Coronary artery (tissue), 2 donors: ENCODE measurements around the gene SORL1-AS1.
A peak's percentile ranks its signal among the peaks of the same experiment; 100 is the strongest.

Source experiments
- DNase-seq: peaks from one replicate; pipeline ENCODE4 v3.0.0-alpha.2; 2017; ENCODE audit warnings: low spot score
- H3K27ac ChIP-seq, 2 donors: fragments of 200-600 bp; sonication (generic); one replicate each; pipeline ENCODE4 v1.5.1; 2016 to 2019
- H3K4me3 ChIP-seq: fragments of 200-600 bp; sonication (generic); 2 replicates; pipeline ENCODE4 v1.5.1; 2016; ENCODE audit warnings: mild to moderate bottlenecking, moderate library complexity
- TF ChIP-seq, protein P1 (sequence below): fragments of 200-600 bp; sonication (generic); IDR thresholded peaks from one replicate; pipeline ENCODE4 v1.5.1; 2019; ENCODE audit warnings: antibody characterized with exemption

Gene SORL1-AS1

DNA sequence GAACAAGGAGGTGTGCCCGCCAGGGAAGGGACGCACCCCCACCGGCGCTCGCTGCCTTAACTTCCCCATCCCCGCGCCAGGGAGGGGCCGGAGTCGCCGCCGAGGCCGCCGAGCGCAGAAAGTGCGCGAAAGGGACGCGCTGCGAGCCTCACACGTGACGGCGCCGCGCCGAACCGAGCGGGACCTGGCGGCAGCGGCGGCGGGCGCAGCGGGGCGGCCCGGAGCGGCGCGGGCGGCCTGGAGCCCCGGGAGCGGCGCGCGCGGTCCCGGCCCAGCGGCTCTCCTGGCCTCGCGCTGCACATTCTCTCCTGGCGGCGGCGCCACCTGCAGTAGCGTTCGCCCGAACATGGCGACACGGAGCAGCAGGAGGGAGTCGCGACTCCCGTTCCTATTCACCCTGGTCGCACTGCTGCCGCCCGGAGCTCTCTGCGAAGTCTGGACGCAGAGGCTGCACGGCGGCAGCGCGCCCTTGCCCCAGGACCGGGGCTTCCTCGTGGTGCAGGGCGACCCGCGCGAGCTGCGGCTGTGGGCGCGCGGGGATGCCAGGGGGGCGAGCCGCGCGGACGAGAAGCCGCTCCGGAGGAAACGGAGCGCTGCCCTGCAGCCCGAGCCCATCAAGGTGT, 670 bp downstream of the SORL1-AS1 start, which contains the start of gene SORL1:
Gene SORL1, plus strand, starts transcription at position 329 of the 623 bp plus-strand sequence. Its CDS starts 18 bp downstream, at position 347.
- Histone ChIP-seq H3K4me3 (peak within 1 kb of the TSS; percentile 96), H3K27ac (peak within 1 kb of the TSS; percentile 39 to 69)
- TF ChIP-seq, protein P1, sequence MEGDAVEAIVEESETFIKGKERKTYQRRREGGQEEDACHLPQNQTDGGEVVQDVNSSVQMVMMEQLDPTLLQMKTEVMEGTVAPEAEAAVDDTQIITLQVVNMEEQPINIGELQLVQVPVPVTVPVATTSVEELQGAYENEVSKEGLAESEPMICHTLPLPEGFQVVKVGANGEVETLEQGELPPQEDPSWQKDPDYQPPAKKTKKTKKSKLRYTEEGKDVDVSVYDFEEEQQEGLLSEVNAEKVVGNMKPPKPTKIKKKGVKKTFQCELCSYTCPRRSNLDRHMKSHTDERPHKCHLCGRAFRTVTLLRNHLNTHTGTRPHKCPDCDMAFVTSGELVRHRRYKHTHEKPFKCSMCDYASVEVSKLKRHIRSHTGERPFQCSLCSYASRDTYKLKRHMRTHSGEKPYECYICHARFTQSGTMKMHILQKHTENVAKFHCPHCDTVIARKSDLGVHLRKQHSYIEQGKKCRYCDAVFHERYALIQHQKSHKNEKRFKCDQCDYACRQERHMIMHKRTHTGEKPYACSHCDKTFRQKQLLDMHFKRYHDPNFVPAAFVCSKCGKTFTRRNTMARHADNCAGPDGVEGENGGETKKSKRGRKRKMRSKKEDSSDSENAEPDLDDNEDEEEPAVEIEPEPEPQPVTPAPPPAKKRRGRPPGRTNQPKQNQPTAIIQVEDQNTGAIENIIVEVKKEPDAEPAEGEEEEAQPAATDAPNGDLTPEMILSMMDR, result peak; percentile 25
- peak; percentile 83 for DNase-seq

DNA sequence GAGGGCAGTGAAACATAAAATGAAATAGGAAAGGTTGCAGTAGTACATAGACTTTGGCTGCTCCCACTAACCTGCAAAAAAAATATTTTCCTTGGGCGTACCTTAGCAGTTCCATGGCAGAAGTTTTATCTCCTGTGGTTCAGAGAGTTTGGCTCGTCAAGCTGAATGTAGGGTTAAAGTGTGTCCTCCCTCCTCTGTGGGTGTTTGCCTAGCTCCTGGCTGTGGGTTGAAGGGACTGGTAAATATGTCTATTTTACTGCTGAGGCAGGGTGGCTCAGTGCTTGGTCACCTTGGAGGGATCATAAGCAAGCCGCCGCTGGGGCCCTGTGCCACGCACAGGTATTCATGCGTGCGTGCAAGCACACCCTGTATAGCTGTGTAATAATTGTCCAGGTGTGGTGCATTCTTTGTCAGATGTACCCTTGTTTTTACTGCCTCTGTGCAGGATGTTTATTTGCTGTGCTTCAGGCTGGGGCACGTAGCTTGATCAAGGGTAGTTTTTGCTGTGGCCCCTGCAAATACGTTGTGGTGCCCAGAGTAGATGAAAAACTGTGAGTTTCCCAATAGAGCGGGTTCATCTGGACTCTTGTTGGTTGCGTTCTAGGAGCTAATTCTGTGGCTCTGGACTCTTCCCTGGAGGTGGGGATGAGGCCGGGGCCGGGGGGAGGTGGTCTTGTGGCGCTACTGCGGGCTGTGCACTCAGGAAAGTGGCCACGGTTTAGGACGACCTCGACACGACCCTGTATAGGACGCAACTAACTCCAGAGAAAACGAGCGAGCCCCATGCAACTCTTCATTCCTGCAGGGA, 1.4 kb downstream of the SORL1-AS1 start:
- peak overlapping the region; percentile 39 to 69 for H3K27ac ChIP-seq
- TF ChIP-seq, protein P1, result no peak
- H3K4me3 ChIP-seq, result peak overlapping the region; percentile 96
- DNase-seq, result no peak

DNA sequence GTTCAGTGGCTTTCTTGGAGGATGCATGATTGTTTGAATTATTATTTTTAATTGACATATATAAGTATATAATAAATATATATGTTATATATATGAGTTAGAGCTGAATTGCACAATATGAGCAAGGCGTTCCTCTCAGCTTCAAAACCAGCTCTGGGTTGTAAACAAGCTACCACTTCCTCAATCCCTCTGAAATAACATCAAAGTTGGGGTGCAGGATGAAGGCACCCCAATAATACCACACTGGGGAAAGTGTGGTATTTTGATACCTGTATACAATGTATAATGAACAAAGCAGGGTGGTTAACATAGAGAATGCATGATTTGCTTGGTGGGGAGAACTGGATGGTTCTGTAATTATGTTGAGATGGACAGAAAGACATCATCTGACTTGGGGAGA, 2.4 kb downstream of the SORL1-AS1 start:
- TF ChIP-seq, protein P1, result no peak
- no peak for DNase-seq
- H3K4me3 ChIP-seq, result no peak overlapping the region
- H3K27ac ChIP-seq, result no peak overlapping the region

DNA sequence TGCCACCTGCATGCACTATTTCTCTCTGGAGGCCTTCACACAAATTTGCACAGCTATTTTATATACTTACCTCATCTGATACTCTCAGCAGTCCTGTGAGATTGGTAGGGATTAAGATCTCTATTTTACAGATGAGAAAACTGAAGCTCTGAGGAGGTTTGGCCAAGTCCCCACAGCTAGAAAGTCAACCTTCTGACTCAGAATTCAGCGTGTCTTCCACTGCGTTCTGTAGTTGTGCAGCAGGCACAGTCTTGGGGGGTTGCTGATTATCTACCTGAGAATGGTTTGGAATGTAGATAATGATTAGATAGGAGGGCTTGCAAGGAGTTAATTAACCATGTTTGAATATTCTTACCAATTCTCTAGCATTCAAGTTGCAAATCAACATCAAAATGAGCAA, 3.1 kb downstream of the SORL1-AS1 start:
- no peak for DNase-seq
- Histone ChIP-seq H3K27ac (no peak overlapping the region), H3K4me3 (no peak overlapping the region)
- TF ChIP-seq, protein P1, result no peak

DNA sequence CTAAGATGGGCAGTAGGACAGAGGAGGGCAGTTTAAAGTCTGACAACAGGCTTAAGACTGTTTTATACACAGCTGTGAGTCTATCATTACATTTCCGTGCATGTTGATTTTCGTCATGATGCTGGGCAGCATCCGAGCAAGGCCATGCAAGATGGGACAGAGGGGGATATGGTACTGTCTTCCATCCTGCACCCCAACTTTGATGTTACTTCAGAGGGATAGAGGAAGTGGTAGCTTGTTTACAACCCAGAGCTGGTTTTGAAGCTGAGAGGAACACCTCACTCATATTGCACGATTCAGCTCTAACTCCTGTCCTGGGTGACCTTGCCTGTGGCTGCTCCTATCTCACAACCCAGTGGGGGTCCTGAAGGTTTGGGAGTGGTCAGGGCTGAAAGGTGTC, 3.6 kb downstream of the SORL1-AS1 start:
- DNase-seq, result no peak
- H3K27ac ChIP-seq, result no peak overlapping the region
- TF ChIP-seq, protein P1, result no peak
- no peak overlapping the region for H3K4me3 ChIP-seq

DNA sequence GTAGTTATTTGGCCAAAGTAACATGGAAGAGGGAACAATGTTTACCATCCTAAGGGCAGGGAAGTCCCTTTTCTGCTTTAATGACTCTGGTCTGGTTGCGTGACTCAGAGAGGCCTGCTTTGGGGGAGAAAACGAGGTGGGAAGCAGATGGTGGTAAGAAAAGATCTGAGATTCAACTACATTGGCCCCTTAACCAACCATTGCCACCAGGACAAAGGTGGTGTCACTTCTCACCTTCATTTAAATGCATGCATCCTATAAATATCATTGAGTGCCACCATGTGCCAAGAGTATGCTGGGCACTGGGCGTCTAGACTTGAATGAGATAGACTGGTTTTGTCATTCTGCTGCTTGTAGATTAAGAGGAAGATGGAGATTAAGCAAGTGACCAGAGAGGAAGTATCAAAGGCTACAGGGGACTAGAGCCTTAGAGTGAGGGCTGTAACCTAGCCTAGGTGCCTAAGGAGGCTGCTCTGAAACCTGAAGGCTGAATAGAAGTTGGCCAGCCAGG, 4.3 kb downstream of the SORL1-AS1 start:
- TF ChIP-seq, protein P1, result no peak
- no peak overlapping the region for H3K4me3 ChIP-seq
- DNase-seq, result no peak
- H3K27ac ChIP-seq, result no peak overlapping the region
